Vagina (tissue), 2 donors: ENCODE data around the gene TMEM131L.

Experiments used
- POLR2A ChIP-seq, 2 donors: fragments of 450-650 bp; IDR thresholded peaks; one replicate each; pipeline ENCODE4 v1.6.1; 2017; ENCODE audit warnings: antibody characterized with exemption in 2 of 2, mild to moderate bottlenecking in 2 of 2, moderate library complexity in 2 of 2
- TF ChIP-seq, protein P1 (sequence below), 3 experiments: fragments of 450-650 bp in 2 of 3; fragments of 200-600 bp in 1 of 3; sonication (generic) in 1 of 3; IDR thresholded peaks; one replicate each; pipeline ENCODE4 v1.5.1; 2017 to 2019; ENCODE audit warnings: antibody characterized with exemption in 3 of 3, mild to moderate bottlenecking in 2 of 3, moderate library complexity in 2 of 3

DNA sequence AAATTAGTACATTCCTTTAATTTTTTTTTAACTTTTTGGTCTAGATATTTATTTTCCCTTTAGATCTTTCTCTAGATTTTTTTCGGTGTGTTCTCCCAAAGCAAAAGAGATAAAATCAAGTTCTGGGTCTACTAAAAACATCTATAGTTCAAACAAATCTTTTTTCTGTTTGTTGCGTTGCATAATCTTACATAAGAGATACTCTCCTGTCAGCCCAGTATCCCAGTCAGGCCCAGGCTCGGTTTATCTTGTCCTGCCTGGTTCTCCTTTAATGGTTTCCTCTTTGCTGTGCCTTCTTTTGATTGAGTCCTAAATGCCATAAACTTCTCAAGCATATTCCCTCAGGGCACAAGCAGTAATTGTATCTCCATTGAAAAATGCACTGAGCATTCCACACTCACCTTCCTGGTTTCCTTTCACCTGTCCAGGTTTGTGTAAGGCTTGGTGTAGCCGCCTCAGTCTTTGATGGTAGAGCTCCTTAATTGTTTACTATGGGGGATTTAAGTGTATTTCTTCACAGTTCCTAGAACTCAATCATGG lies 104.9 kb downstream of the TMEM131L start:
- TF ChIP-seq, protein P1, sequence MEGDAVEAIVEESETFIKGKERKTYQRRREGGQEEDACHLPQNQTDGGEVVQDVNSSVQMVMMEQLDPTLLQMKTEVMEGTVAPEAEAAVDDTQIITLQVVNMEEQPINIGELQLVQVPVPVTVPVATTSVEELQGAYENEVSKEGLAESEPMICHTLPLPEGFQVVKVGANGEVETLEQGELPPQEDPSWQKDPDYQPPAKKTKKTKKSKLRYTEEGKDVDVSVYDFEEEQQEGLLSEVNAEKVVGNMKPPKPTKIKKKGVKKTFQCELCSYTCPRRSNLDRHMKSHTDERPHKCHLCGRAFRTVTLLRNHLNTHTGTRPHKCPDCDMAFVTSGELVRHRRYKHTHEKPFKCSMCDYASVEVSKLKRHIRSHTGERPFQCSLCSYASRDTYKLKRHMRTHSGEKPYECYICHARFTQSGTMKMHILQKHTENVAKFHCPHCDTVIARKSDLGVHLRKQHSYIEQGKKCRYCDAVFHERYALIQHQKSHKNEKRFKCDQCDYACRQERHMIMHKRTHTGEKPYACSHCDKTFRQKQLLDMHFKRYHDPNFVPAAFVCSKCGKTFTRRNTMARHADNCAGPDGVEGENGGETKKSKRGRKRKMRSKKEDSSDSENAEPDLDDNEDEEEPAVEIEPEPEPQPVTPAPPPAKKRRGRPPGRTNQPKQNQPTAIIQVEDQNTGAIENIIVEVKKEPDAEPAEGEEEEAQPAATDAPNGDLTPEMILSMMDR (IDR thresholded peaks at IDR 0.05), result no peak
- no peak for TF ChIP-seq POLR2A (IDR thresholded peaks at IDR 0.05)
